CD14-positive monocyte (primary cell): ENCODE measurements around the gene UBAP2. TPM values are rescaled to one million over a fixed set of nuclear protein-coding genes. Genes with fewer than 3 reads are reported as not detected.
A peak's percentile ranks its signal among the peaks of the same experiment; 100 is the strongest.

Experiments used
- DNase-seq, 3 donors: peaks; one replicate each; pipeline ENCODE4 v3.0.0-alpha.2; 2011 to 2022
- H2AFZ ChIP-seq: 2 replicates; pipeline ENCODE4 v1.6.0; 2012; ENCODE audit warnings: mild to moderate bottlenecking, low read depth, low read length, inconsistent platforms; ENCODE audit not compliant: insufficient read depth, poor library complexity, severe bottlenecking
- H3K27ac ChIP-seq, 2 donors: 1 replicate in 1 of 2; 2 replicates in 1 of 2; pipeline ENCODE4 v1.5.1; 2012 to 2013; ENCODE audit warnings: low read length in 2 of 2, control low read depth in 1 of 2, inconsistent platforms in 1 of 2, low read depth in 1 of 2, mild to moderate bottlenecking in 1 of 2
- H3K27me3 ChIP-seq, 2 donors: one replicate each; pipeline versions ENCODE4 v1.6.0 to v1.6.1; 2011 to 2013; ENCODE audit warnings: low read length in 2 of 2; ENCODE audit not compliant: control insufficient read depth in 2 of 2, insufficient read depth in 2 of 2
- H3K36me3 ChIP-seq, 2 donors: replicated peaks in 1 of 2; 1 replicate in 1 of 2; 2 replicates in 1 of 2; pipeline versions ENCODE4 v1.5.1 to v1.6.1; 2012 to 2013; ENCODE audit warnings: low read length in 2 of 2, control low read depth in 1 of 2, inconsistent platforms in 1 of 2, mild to moderate bottlenecking in 1 of 2; ENCODE audit not compliant: insufficient read depth in 2 of 2, control insufficient read depth in 1 of 2
- H3K4me1 ChIP-seq, 2 donors: 1 replicate in 1 of 2; 2 replicates in 1 of 2; pipeline versions ENCODE4 v1.5.1 to v1.6.1; 2012 to 2013; ENCODE audit warnings: low read length in 2 of 2, control low read depth in 1 of 2, inconsistent platforms in 1 of 2, mild to moderate bottlenecking in 1 of 2, moderate library complexity in 1 of 2; ENCODE audit not compliant: insufficient read depth in 2 of 2, control insufficient read depth in 1 of 2
- H3K4me2 ChIP-seq: replicated peaks from 2 replicates; pipeline ENCODE3; 2012; ENCODE audit warnings: low read length, moderate library complexity, mild to moderate bottlenecking; ENCODE audit not compliant: poor library complexity, severe bottlenecking; ENCODE audit errors: extremely low read depth
- H3K4me3 ChIP-seq, 3 experiments: fragments of 200-600 bp in 1 of 3; sonication (generic) in 1 of 3; replicated peaks in 1 of 3; 1 replicate in 2 of 3; 2 replicates in 1 of 3; pipeline ENCODE4 v1.5.1; 2011 to 2013; ENCODE audit warnings: low read length in 3 of 3, mild to moderate bottlenecking in 3 of 3, control low read depth in 2 of 3, low read depth in 2 of 3, inconsistent platforms in 1 of 3, moderate library complexity in 1 of 3
- H3K79me2 ChIP-seq: 2 replicates; pipeline ENCODE4 v1.6.0; 2012; ENCODE audit warnings: mild to moderate bottlenecking, control low read depth, inconsistent platforms, low read length, moderate library complexity; ENCODE audit not compliant: insufficient read depth
- H3K9ac ChIP-seq: 2 replicates; pipeline ENCODE4 v1.6.0; 2017; ENCODE audit warnings: low read length, mild to moderate bottlenecking; ENCODE audit not compliant: insufficient read depth, poor library complexity, severe bottlenecking
- H3K9me3 ChIP-seq, 2 donors: replicated peaks in 1 of 2; 1 replicate in 1 of 2; 2 replicates in 1 of 2; pipeline versions ENCODE4 v1.5.1 to v1.6.1; 2012 to 2013; ENCODE audit warnings: low read length in 2 of 2, control low read depth in 1 of 2; ENCODE audit not compliant: control insufficient read depth in 1 of 2, insufficient read depth in 1 of 2
- H4K20me1 ChIP-seq: 2 replicates; pipeline ENCODE4 v1.6.0; 2012; ENCODE audit warnings: mild to moderate bottlenecking, low read length, control low read depth, moderate library complexity; ENCODE audit not compliant: insufficient read depth
- H3K27ac Mint-ChIP-seq, 7 donors: one replicate each; pipeline ENCODE4 v1.8.0; 2020; ENCODE audit warnings: mild to moderate bottlenecking in 7 of 7, mixed read lengths in 7 of 7, moderate library complexity in 6 of 7, inconsistent platforms in 2 of 7
- H3K27me3 Mint-ChIP-seq, 3 donors: one replicate each; pipeline ENCODE4 v1.8.0; 2021 to 2022; ENCODE audit warnings: low read depth in 3 of 3, mild to moderate bottlenecking in 3 of 3, mixed read lengths in 3 of 3, moderate library complexity in 3 of 3, inconsistent platforms in 1 of 3
- H3K36me3 Mint-ChIP-seq, 2 donors: one replicate each; pipeline ENCODE4 v1.8.0; 2020; ENCODE audit warnings: mixed read lengths in 2 of 2, inconsistent platforms in 1 of 2, mild to moderate bottlenecking in 1 of 2
- H3K4me1 Mint-ChIP-seq: one replicate; pipeline ENCODE4 v1.8.0; 2020; ENCODE audit warnings: mild to moderate bottlenecking, mixed read lengths
- H3K4me3 Mint-ChIP-seq, 2 donors: one replicate each; pipeline ENCODE4 v1.8.0; 2020; ENCODE audit warnings: mild to moderate bottlenecking in 2 of 2, mixed read lengths in 2 of 2, moderate library complexity in 1 of 2
- H3K9me3 Mint-ChIP-seq, 7 donors: one replicate each; pipeline ENCODE4 v1.8.0; 2020 to 2022; ENCODE audit warnings: mixed read lengths in 7 of 7, mild to moderate bottlenecking in 6 of 7, moderate library complexity in 6 of 7, inconsistent platforms in 2 of 7
- CTCF ChIP-seq: fragments of 200-600 bp; IDR thresholded peaks from one replicate; pipeline ENCODE4 v1.8.0; 2022; ENCODE audit warnings: antibody characterized with exemption, mild to moderate bottlenecking
- WGBS: methylation state at CpG from one replicate; pipeline ENCODE4 v1.1.5; 2013; ENCODE audit warnings: missing lambda C conversion rate; ENCODE audit not compliant: insufficient coverage; 5-methylcytosine and 5-hydroxymethylcytosine counted together
- intact Hi-C, 2 donors: fragments of 100-400 bp; cut with micrococcal nuclease; formaldehyde crosslinking; loops; one replicate each; pipeline versions ENCODE4 v1.15.0 to v1.15.1; 2023
- polyA plus RNA-seq, 3 donors: library from polyadenylated mRNA; depleted of rRNA in 1 of 3; unstranded in 2 of 3; stranded (reverse) in 1 of 3; fragments of 300-500 nt in 2 of 3; fragments of >200 nt in 1 of 3; fragmentation: Illumina TruSeq in 2 of 3; gene quantifications; 1 replicate in 2 of 3; 2 replicates in 1 of 3; pipeline ENCODE4 v1.2.3, GENCODE V29; 2012 to 2021

UBAP2 gene
- polyA plus RNA-seq, 3 donors, result 4.3 to 13.0 (median 5.7) TPM

- no peak overlapping the region for H3K4me3 Mint-ChIP-seq
- Histone ChIP-seq H3K9ac (no peak overlapping the region), H3K27ac (no peak overlapping the region), H3K9me3 (no peaks in the 10 kb centered on the region), H3K27me3 (no peaks in the 10 kb centered on the region), H3K4me1 (no peaks in the 10 kb centered on the region), H4K20me1 (no peaks in the 10 kb centered on the region), H3K79me2 (no peaks in the 10 kb centered on the region), H3K4me3 (no peak overlapping the region), H3K36me3 (no peaks in the 10 kb centered on the region), H3K4me2 (no peak overlapping the region), H2AFZ (no peak overlapping the region)
- no peak for TF ChIP-seq CTCF
- peaks cover 0 to 2% (median 0%) of the 10 kb centered on the region in 3 donors for H3K27me3 Mint-ChIP-seq
- intact Hi-C loops, result loop anchor here in 1 of 2 donors (10.0 kb wide), 1 partner anchor 66 kb away; the partner anchor contains the start of gene DCAF12
- 100% methylated on average over 1 of the region's 3 CpGs for WGBS
- no peak overlapping the region for H3K27ac Mint-ChIP-seq
- no peak for DNase-seq
- no peaks in the 10 kb centered on the region for H3K4me1 Mint-ChIP-seq
- H3K36me3 Mint-ChIP-seq, result no peaks in the 10 kb centered on the region
- H3K9me3 Mint-ChIP-seq, result peaks cover 0 to 3% (median 0%) of the 10 kb centered on the region in 7 donors
These were observed 10.6 kb upstream of the UBAP2 start for GRCh38 chr9:34059281-34059680.

- Histone ChIP-seq H3K4me3 (peak overlapping the region; percentile 59 to 98 (median 96)), H2AFZ (peak overlapping the region; percentile 96), H3K27ac (peak overlapping the region in 1 of 2 donors; percentile 99), H3K27me3 (no peaks in the 10 kb centered on the region), H3K4me1 (peaks cover 23 to 31% of the 10 kb centered on the region in 2 donors), H4K20me1 (peaks cover 7% of the 10 kb centered on the region), H3K9ac (peak overlapping the region; percentile 94), H3K4me2 (peak overlapping the region; percentile 90), H3K9me3 (no peaks in the 10 kb centered on the region), H3K36me3 (no peaks in the 10 kb centered on the region), H3K79me2 (peaks cover 39% of the 10 kb centered on the region)
- Mint-ChIP-seq H3K27ac (peak overlapping the region; percentile 99 to 100 (median 100)), H3K36me3 (no peaks in the 10 kb centered on the region), H3K4me1 (peaks cover 26% of the 10 kb centered on the region), H3K4me3 (peak overlapping the region; percentile 97 to 99), H3K9me3 (no peaks in the 10 kb centered on the region), H3K27me3 (peaks cover 0 to 1% (median 0%) of the 10 kb centered on the region in 3 donors)
- WGBS, result 89% methylated on average over 11 of the region's 18 CpGs
- intact Hi-C loops, result loop anchor here in 1 of 2 donors (10.0 kb wide), 1 partner anchor 75 kb away; the partner anchor contains the start of gene DCAF12
- no peak for DNase-seq
- TF ChIP-seq CTCF, result no peak
These were observed 1.1 kb upstream of the UBAP2 start for GRCh38 chr9:34049630-34050384.
